Measurements from ENCODE around the gene DUSP22. TPM values are rescaled to one million over a fixed set of nuclear protein-coding genes. Genes with fewer than 3 reads are reported as not detected.

The DUSP22 gene
- polyA plus RNA-seq, 3 donors = 107 to 120 (median 117) TPM

DNA sequence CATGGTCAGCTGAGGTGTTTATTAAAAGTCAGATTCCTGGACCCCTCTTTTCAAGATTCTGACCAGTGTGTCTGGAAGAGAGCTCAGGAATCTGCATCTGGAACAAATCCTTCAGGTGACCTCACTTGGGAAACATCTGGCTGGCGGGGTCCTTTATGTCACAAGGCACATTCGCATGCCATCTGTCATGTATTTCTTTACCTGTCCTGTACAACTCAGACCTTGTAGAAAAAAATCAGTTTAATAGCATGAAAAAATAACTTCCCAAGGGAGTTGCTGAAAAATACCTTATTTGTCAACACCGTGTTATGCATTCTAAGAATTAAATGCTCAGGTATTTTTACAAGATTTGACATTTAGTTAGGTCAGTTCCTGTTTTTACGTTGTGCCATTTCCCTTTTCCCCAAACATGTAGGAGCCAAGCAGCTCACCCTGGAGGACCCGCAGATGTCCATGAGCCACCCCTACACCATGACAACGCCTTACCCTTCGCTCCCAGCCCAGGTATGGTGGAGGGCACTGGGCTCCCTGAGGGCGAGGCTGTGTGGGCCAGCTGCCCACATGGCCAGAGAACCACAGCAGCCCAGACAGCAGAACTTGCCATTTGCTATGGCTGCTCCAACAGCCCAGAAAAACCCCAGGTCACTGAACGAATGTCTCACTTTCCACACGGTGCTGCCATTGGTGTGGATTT, 103.3 kb downstream of the DUSP22 start:
- DNase-seq = no peak
- TF ChIP-seq, protein P1, sequence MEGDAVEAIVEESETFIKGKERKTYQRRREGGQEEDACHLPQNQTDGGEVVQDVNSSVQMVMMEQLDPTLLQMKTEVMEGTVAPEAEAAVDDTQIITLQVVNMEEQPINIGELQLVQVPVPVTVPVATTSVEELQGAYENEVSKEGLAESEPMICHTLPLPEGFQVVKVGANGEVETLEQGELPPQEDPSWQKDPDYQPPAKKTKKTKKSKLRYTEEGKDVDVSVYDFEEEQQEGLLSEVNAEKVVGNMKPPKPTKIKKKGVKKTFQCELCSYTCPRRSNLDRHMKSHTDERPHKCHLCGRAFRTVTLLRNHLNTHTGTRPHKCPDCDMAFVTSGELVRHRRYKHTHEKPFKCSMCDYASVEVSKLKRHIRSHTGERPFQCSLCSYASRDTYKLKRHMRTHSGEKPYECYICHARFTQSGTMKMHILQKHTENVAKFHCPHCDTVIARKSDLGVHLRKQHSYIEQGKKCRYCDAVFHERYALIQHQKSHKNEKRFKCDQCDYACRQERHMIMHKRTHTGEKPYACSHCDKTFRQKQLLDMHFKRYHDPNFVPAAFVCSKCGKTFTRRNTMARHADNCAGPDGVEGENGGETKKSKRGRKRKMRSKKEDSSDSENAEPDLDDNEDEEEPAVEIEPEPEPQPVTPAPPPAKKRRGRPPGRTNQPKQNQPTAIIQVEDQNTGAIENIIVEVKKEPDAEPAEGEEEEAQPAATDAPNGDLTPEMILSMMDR (IDR thresholded peaks at IDR 0.05) = no peak
- Histone ChIP-seq H3K79me2 (ENCODE audit: insufficient read depth, low read length) (no peaks in the 10 kb centered on the region), H2AFZ (ENCODE audit: insufficient read depth, low read depth, low read length, poor library complexity, severe bottlenecking) (no peak overlapping the region), H3K9me3 (replicated peaks in 1 of 2; ENCODE audit: control insufficient read depth in 1 of 2, insufficient read depth in 1 of 2, low read length in 2 of 2) (peaks cover 0 to 11% of the 10 kb centered on the region in 2 donors), H3K27ac (ENCODE audit: low read depth in 1 of 2, low read length in 2 of 2) (no peak overlapping the region), H4K20me1 (ENCODE audit: insufficient read depth, low read length) (peaks cover 63% of the 10 kb centered on the region), H3K4me2 (replicated peaks; ENCODE audit: extremely low read depth, low read length, poor library complexity, severe bottlenecking) (no peak overlapping the region), H3K36me3 (replicated peaks in 1 of 2; ENCODE audit: control insufficient read depth in 1 of 2, insufficient read depth in 2 of 2, low read length in 2 of 2) (peaks cover 30 to 56% of the 10 kb centered on the region in 2 donors), H3K9ac (ENCODE audit: insufficient read depth, low read length, poor library complexity, severe bottlenecking) (no peak overlapping the region), H3K4me1 (ENCODE audit: control insufficient read depth in 1 of 2, insufficient read depth in 2 of 2, low read length in 2 of 2) (peaks cover 29 to 34% of the 10 kb centered on the region in 2 donors), H3K4me3 (replicated peaks in 1 of 3; ENCODE audit: low read depth in 2 of 3, low read length in 3 of 3) (no peak overlapping the region), H3K27me3 (ENCODE audit: control insufficient read depth in 2 of 2, insufficient read depth in 2 of 2, low read length in 2 of 2) (peaks cover 33 to 77% of the 10 kb centered on the region in 2 donors)
- intact Hi-C loops (cut with micrococcal nuclease) = no loop called here
- Mint-ChIP-seq H3K36me3 (peaks cover 45 to 55% of the 10 kb centered on the region in 2 donors), H3K27me3 (ENCODE audit: low read depth in 3 of 3) (peaks cover 56 to 82% (median 68%) of the 10 kb centered on the region in 3 donors), H3K4me3 (peak overlapping the region in 1 of 2 donors; percentile 84), H3K27ac (no peak overlapping the region), H3K4me1 (peaks cover 29% of the 10 kb centered on the region), H3K9me3 (peaks cover 0 to 26% (median 14%) of the 10 kb centered on the region in 7 donors)
- 75% methylated on average over 8 of the region's 10 CpGs for WGBS (ENCODE audit: insufficient coverage)

GRCh38 chr6:396126-396520, 103.8 kb downstream of the DUSP22 start:
- H3K9me3 Mint-ChIP-seq = peaks cover 0 to 26% (median 13%) of the 10 kb centered on the region in 7 donors
- peaks cover 53 to 77% (median 64%) of the 10 kb centered on the region in 3 donors for H3K27me3 Mint-ChIP-seq (ENCODE audit: low read depth in 3 of 3)
- Histone ChIP-seq H3K9me3 (replicated peaks in 1 of 2; ENCODE audit: control insufficient read depth in 1 of 2, insufficient read depth in 1 of 2, low read length in 2 of 2) (peaks cover 0 to 11% of the 10 kb centered on the region in 2 donors), H4K20me1 (ENCODE audit: insufficient read depth, low read length) (peaks cover 64% of the 10 kb centered on the region), H2AFZ (ENCODE audit: insufficient read depth, low read depth, low read length, poor library complexity, severe bottlenecking) (no peak overlapping the region), H3K9ac (ENCODE audit: insufficient read depth, low read length, poor library complexity, severe bottlenecking) (no peak overlapping the region), H3K4me3 (replicated peaks in 1 of 3; ENCODE audit: low read depth in 2 of 3, low read length in 3 of 3) (no peak overlapping the region), H3K79me2 (ENCODE audit: insufficient read depth, low read length) (no peaks in the 10 kb centered on the region), H3K36me3 (replicated peaks in 1 of 2; ENCODE audit: control insufficient read depth in 1 of 2, insufficient read depth in 2 of 2, low read length in 2 of 2) (peaks cover 32 to 59% of the 10 kb centered on the region in 2 donors), H3K4me2 (replicated peaks; ENCODE audit: extremely low read depth, low read length, poor library complexity, severe bottlenecking) (no peak overlapping the region), H3K27ac (ENCODE audit: low read depth in 1 of 2, low read length in 2 of 2) (no peak overlapping the region), H3K4me1 (ENCODE audit: control insufficient read depth in 1 of 2, insufficient read depth in 2 of 2, low read length in 2 of 2) (peaks cover 25 to 30% of the 10 kb centered on the region in 2 donors), H3K27me3 (ENCODE audit: control insufficient read depth in 2 of 2, insufficient read depth in 2 of 2, low read length in 2 of 2) (peaks cover 27 to 71% of the 10 kb centered on the region in 2 donors)
- peak overlapping the region in 1 of 2 donors; percentile 69 for H3K4me3 Mint-ChIP-seq
- no peak overlapping the region for H3K27ac Mint-ChIP-seq
- intact Hi-C loops (cut with micrococcal nuclease) = no loop called here
- peaks cover 47 to 55% of the 10 kb centered on the region in 2 donors for H3K36me3 Mint-ChIP-seq
- no peak for DNase-seq
- TF ChIP-seq, protein P1 (IDR thresholded peaks at IDR 0.05) = no peak
- WGBS (ENCODE audit: insufficient coverage) = 93% methylated on average over 3 of the region's 6 CpGs
- peaks cover 24% of the 10 kb centered on the region for H3K4me1 Mint-ChIP-seq

Data from CD14-positive monocyte (primary cell).